MM.1S (cell line): Measurements from ENCODE around the gene UNC13C.

ENCODE experiments used
- CTCF ChIP-seq: fragments of 300-600 bp; sonication (generic); IDR thresholded peaks from 2 replicates; pipeline ENCODE4 v1.5.1; 2016; ENCODE audit warnings: antibody characterized with exemption, low read length, mixed read lengths
- EZH2 ChIP-seq: fragments of 300-600 bp; sonication (generic); optimal IDR thresholded peaks from 2 replicates; pipeline ENCODE3; 2017; ENCODE audit warnings: low read depth, mild to moderate bottlenecking, antibody characterized with exemption, low read length, mixed read lengths
- EZH2phosphoT487 ChIP-seq: fragments of 300-600 bp; sonication (generic); IDR thresholded peaks from 2 replicates; pipeline ENCODE4 v1.6.1; 2018; ENCODE audit warnings: antibody characterized with exemption, low read length

DNA sequence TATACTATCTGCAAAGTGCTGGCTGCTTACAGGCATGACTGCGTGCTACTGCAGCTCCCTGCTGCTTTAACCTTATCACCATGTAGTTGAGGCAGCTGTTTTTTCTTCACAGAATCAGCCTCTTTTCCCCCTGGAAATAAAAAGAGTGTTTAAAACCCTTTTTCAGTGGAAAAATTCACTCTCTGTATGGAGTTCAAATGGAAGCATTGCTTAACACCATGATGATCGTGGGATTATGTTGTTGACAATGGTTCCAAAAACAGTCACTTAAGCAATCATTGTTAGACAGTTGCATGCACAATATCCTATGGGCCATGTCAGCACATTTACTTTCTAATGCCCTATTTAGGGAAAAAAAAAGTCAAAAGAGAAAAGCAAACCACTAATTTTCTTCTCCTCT, 536.4 kb downstream of the UNC13C start:
- no peak for TF ChIP-seq CTCF
- TF ChIP-seq EZH2: no peak
- no peak for TF ChIP-seq EZH2phosphoT487
